Measurements from ENCODE around the gene ADRA2B. TPM values are rescaled to one million over a fixed set of nuclear protein-coding genes. Genes with fewer than 3 reads are reported as not detected.
"Not testable (repeated sequence)": the region's sequence is repeated elsewhere in the genome, so short reads cannot be mapped to it uniquely, and the experiment has no call there.

Gene ADRA2B
- total RNA-seq, 1 donor from 2014 or later = 0.49 TPM

GRCh38 chr2:96073170-96073775, 43.1 kb downstream of the ADRA2B start:
- Histone ChIP-seq H3K9me3 (peaks cover 4% of the 10 kb centered on the region), H3K4me1 (no peaks in the 10 kb centered on the region), H3K4me3 (no peak overlapping the region), H3K27me3 (no peaks in the 10 kb centered on the region), H3K36me3 (no peaks in the 10 kb centered on the region), H3K27ac (no peak overlapping the region)
- peak in 1 of 2 donors; percentile 77 for DNase-seq (ENCODE audit: extremely low spot score in 2 of 2)
- TF ChIP-seq POLR2A (IDR thresholded peaks at IDR 0.05) (no peak), POLR2AphosphoS5 (IDR thresholded peaks at IDR 0.05; ENCODE audit: insufficient read depth in 1 of 2, low read depth in 1 of 2) (no peak)
- TF ChIP-seq, protein P1, sequence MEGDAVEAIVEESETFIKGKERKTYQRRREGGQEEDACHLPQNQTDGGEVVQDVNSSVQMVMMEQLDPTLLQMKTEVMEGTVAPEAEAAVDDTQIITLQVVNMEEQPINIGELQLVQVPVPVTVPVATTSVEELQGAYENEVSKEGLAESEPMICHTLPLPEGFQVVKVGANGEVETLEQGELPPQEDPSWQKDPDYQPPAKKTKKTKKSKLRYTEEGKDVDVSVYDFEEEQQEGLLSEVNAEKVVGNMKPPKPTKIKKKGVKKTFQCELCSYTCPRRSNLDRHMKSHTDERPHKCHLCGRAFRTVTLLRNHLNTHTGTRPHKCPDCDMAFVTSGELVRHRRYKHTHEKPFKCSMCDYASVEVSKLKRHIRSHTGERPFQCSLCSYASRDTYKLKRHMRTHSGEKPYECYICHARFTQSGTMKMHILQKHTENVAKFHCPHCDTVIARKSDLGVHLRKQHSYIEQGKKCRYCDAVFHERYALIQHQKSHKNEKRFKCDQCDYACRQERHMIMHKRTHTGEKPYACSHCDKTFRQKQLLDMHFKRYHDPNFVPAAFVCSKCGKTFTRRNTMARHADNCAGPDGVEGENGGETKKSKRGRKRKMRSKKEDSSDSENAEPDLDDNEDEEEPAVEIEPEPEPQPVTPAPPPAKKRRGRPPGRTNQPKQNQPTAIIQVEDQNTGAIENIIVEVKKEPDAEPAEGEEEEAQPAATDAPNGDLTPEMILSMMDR (IDR thresholded peaks at IDR 0.05) = no peak
- intact Hi-C loops (cut with DNase I) = no loop called here

GRCh38 chr2:96072746-96073145, 43.6 kb downstream of the ADRA2B start:
- H3K4me3 ChIP-seq = no peak overlapping the region
- H3K9me3 ChIP-seq = peaks cover 4% of the 10 kb centered on the region
- H3K36me3 ChIP-seq = no peaks in the 10 kb centered on the region
- peak in 1 of 2 donors; percentile 81 for DNase-seq (ENCODE audit: extremely low spot score in 2 of 2)
- TF ChIP-seq, protein P1 (IDR thresholded peaks at IDR 0.05) = no peak
- no peak for TF ChIP-seq POLR2A (IDR thresholded peaks at IDR 0.05)
- no peak for TF ChIP-seq POLR2AphosphoS5 (IDR thresholded peaks at IDR 0.05; ENCODE audit: insufficient read depth in 1 of 2, low read depth in 1 of 2)
- no peaks in the 10 kb centered on the region for H3K4me1 ChIP-seq
- H3K27me3 ChIP-seq = no peaks in the 10 kb centered on the region
- intact Hi-C loops (cut with DNase I) = no loop called here
- H3K27ac ChIP-seq = no peak overlapping the region

GRCh38 chr2:96071977-96072491, 44.3 kb downstream of the ADRA2B start:
- intact Hi-C loops (cut with DNase I); DNase-seq (ENCODE audit: extremely low spot score in 2 of 2); H3K27ac ChIP-seq; H3K36me3 ChIP-seq; H3K4me1 ChIP-seq; H3K27me3 ChIP-seq; H3K4me3 ChIP-seq; H3K9me3 ChIP-seq: not testable (repeated sequence)

- H3K27me3 ChIP-seq; H3K27ac ChIP-seq; H3K4me3 ChIP-seq; H3K4me1 ChIP-seq; H3K36me3 ChIP-seq; intact Hi-C loops (cut with DNase I); H3K9me3 ChIP-seq: not testable (repeated sequence)
- DNase-seq (ENCODE audit: extremely low spot score in 2 of 2) = peak in 1 of 2 donors; percentile 47
Measured at GRCh38 chr2:96071087-96071976, 45.0 kb downstream of the ADRA2B start.

DNA sequence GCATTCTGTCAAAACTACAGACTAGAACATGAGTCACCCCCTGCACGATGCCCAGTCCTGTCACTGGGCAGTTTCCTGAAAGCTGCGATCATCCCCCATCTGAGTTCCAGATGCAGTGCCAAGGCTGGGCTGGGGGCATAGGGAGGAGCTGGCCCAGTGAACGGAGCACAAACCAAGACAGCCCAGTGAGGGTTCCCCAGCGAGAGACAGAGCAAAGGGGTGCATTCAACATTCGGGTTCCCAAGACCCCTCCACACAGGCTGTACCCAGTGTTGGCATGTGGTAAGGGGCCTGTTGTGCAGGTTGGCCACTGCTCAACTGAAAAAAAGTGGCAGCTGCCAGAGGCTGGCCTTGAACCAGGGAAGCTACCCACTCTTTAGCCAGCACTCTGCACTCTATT, 46.0 kb downstream of the ADRA2B start:
- intact Hi-C loops (cut with DNase I); H3K27ac ChIP-seq; H3K27me3 ChIP-seq; H3K9me3 ChIP-seq; H3K4me3 ChIP-seq; H3K36me3 ChIP-seq; H3K4me1 ChIP-seq: not testable (repeated sequence)
- DNase-seq (ENCODE audit: extremely low spot score in 2 of 2) = peak in 1 of 2 donors; percentile 79

- H3K27me3 ChIP-seq; H3K4me1 ChIP-seq; DNase-seq (ENCODE audit: extremely low spot score in 2 of 2); H3K4me3 ChIP-seq; H3K9me3 ChIP-seq; intact Hi-C loops (cut with DNase I); H3K36me3 ChIP-seq; H3K27ac ChIP-seq: not testable (repeated sequence)
Measured at GRCh38 chr2:96069878-96070277, 46.5 kb downstream of the ADRA2B start.

- H3K27me3 ChIP-seq; H3K27ac ChIP-seq; H3K4me3 ChIP-seq; H3K36me3 ChIP-seq; intact Hi-C loops (cut with DNase I); H3K4me1 ChIP-seq; H3K9me3 ChIP-seq: not testable (repeated sequence)
- peak; percentile 47 to 82 for DNase-seq (ENCODE audit: extremely low spot score in 2 of 2)
Measured at GRCh38 chr2:96067902-96068581, 48.3 kb downstream of the ADRA2B start.

- H3K27me3 ChIP-seq; H3K4me1 ChIP-seq; intact Hi-C loops (cut with DNase I); H3K9me3 ChIP-seq; H3K4me3 ChIP-seq; H3K36me3 ChIP-seq; H3K27ac ChIP-seq: not testable (repeated sequence)
- peak in 1 of 2 donors; percentile 54 for DNase-seq (ENCODE audit: extremely low spot score in 2 of 2)
Measured at GRCh38 chr2:96067098-96067660, 49.2 kb downstream of the ADRA2B start.

GRCh38 chr2:96066511-96066910, 49.9 kb downstream of the ADRA2B start:
- intact Hi-C loops (cut with DNase I); H3K4me3 ChIP-seq; DNase-seq (ENCODE audit: extremely low spot score in 2 of 2); H3K9me3 ChIP-seq; H3K27me3 ChIP-seq; H3K4me1 ChIP-seq; H3K36me3 ChIP-seq; H3K27ac ChIP-seq: not testable (repeated sequence)

GRCh38 chr2:96065954-96066353, 50.4 kb downstream of the ADRA2B start:
- H3K36me3 ChIP-seq; DNase-seq (ENCODE audit: extremely low spot score in 2 of 2); H3K4me1 ChIP-seq; H3K27ac ChIP-seq; H3K4me3 ChIP-seq; intact Hi-C loops (cut with DNase I); H3K9me3 ChIP-seq; H3K27me3 ChIP-seq: not testable (repeated sequence)
